Smooth muscle cell (in vitro differentiated cells): ENCODE results near the gene LRFN3. TPM values are rescaled to one million over a fixed set of nuclear protein-coding genes. Genes with fewer than 3 reads are reported as not detected.

Experiments used
- DNase-seq: peaks from one replicate; lab custom pipeline; 2025; ENCODE audit not compliant: unreplicated experiment; lab: John Stamatoyannopoulos, UW
- H2AFZ ChIP-seq: fragments of 200-600 bp; sonication (generic); 2 replicates; pipeline ENCODE4 v1.6.0; 2016; ENCODE audit warnings: antibody characterized with exemption, low read depth, mild to moderate bottlenecking
- H3F3A ChIP-seq: fragments of 200-600 bp; sonication (generic); 2 replicates; pipeline ENCODE4 v1.6.0; 2017; ENCODE audit warnings: antibody characterized with exemption, low read depth
- H3K27ac ChIP-seq: fragments of 200-600 bp; sonication (generic); 2 replicates; pipeline ENCODE4 v1.5.1; 2016; ENCODE audit warnings: low read depth, mild to moderate bottlenecking
- H3K27me3 ChIP-seq: fragments of 200-600 bp; sonication (generic); 2 replicates; pipeline ENCODE4 v1.6.1; 2016; ENCODE audit warnings: low read depth, mild to moderate bottlenecking
- H3K36me3 ChIP-seq: fragments of 200-600 bp; sonication (generic); 2 replicates; pipeline ENCODE4 v1.5.1; 2016; ENCODE audit warnings: low read depth
- H3K4me1 ChIP-seq: fragments of 200-600 bp; sonication (generic); 2 replicates; pipeline ENCODE4 v1.5.1; 2016; ENCODE audit warnings: low read depth
- H3K4me2 ChIP-seq: fragments of 200-600 bp; sonication (generic); 2 replicates; pipeline ENCODE4 v1.6.0; 2016; ENCODE audit warnings: mild to moderate bottlenecking
- H3K4me3 ChIP-seq: fragments of 200-600 bp; sonication (generic); 2 replicates; pipeline ENCODE4 v1.5.1; 2016; ENCODE audit warnings: mild to moderate bottlenecking
- H3K79me2 ChIP-seq: fragments of 200-600 bp; sonication (generic); 2 replicates; pipeline ENCODE4 v1.6.0; 2016; ENCODE audit warnings: low read depth, mild to moderate bottlenecking
- H3K9ac ChIP-seq: fragments of 200-600 bp; sonication (generic); 2 replicates; pipeline ENCODE4 v1.6.0; 2016; ENCODE audit warnings: low read depth
- H3K9me3 ChIP-seq: fragments of 200-600 bp; sonication (generic); replicated peaks from 2 replicates; pipeline ENCODE4 v1.5.1; 2016; ENCODE audit warnings: low read depth
- H4K20me1 ChIP-seq: fragments of 200-600 bp; sonication (generic); 2 replicates; pipeline ENCODE4 v1.6.0; 2016; ENCODE audit warnings: low read depth
- WGBS: methylation state at CpG from one replicate; pipeline ENCODE4 v1.1.7; 2016; ENCODE audit warnings: low lambda C conversion rate; 5-methylcytosine and 5-hydroxymethylcytosine counted together
- polyA plus RNA-seq: library from polyadenylated mRNA; unstranded; fragments of >200 nt; fragmentation: Nextera tagmentation; extraction: Ambion mirVana; gene quantifications from 2 replicates; pipeline ENCODE4 v1.2.1, GENCODE V29; 2016
- total RNA-seq: library from RNA; depleted of rRNA; stranded (reverse); fragments of >200 nt; gene quantifications from 2 replicates; pipeline ENCODE4 v1.2.3, GENCODE V29; 2014
- TF ChIP-seq, protein P1 (sequence below): fragments of 200-600 bp; sonication (generic); IDR thresholded peaks from 2 replicates; pipeline ENCODE4 v1.5.1; 2017; ENCODE audit warnings: borderline replicate concordance, mild to moderate bottlenecking, antibody characterized with exemption; ENCODE audit not compliant: insufficient read depth, poor library complexity, severe bottlenecking

The LRFN3 gene
- total and polyA plus RNA-seq, 2 experiments from 2014 or later, result 6.2 to 15.5 TPM

DNA sequence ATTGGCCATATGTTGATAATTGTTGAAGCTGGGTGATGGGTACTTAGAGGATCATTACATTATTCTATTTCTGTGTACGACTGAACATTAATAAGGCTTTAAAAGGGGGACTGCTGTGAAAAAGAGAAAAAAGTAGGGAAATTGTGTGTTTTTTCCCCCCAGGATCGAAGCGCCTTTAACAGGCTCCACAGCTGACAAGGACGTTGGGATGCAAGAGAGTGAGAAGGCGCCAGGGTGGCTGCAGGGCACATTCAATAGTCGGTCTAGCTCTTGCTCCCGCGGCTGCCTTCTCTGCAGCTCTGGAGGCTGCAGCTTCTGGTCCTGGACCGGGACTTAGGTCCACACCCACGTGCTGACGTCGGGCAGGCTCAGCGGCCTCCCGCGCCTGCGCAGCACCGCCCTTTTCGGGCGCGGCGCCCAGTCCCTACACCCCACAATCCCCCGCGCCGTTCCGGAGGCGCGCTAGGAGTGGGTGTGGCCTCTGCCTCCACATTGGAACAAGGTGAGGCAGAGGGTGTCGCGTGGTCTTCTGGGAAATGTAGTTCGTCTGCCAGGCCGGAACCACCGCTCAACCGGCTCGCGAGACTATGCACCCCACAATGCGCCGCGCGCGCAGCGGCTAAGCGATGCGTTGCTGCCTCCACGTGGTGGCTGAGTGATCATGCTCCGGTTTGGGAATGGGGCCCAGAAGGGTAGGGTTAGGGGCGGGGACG is 4.9 kb upstream of the LRFN3 start:
- Histone ChIP-seq H3K79me2 (peaks cover 12% of the 10 kb centered on the region), H3K4me2 (peak overlapping the region; percentile 79), H3K4me1 (peaks cover 13% of the 10 kb centered on the region), H3K36me3 (no peaks in the 10 kb centered on the region), H2AFZ (peak overlapping the region; percentile 53), H3K9ac (no peak overlapping the region), H3K9me3 (no peaks in the 10 kb centered on the region), H3K27ac (no peak overlapping the region), H3K4me3 (peak overlapping the region; percentile 40), H3K27me3 (no peaks in the 10 kb centered on the region), H4K20me1 (no peaks in the 10 kb centered on the region), H3F3A (peaks cover 5% of the 10 kb centered on the region)
- peak; percentile 95 for DNase-seq
- 1% methylated on average over 45 of the region's 47 CpGs for WGBS
- TF ChIP-seq, protein P1, sequence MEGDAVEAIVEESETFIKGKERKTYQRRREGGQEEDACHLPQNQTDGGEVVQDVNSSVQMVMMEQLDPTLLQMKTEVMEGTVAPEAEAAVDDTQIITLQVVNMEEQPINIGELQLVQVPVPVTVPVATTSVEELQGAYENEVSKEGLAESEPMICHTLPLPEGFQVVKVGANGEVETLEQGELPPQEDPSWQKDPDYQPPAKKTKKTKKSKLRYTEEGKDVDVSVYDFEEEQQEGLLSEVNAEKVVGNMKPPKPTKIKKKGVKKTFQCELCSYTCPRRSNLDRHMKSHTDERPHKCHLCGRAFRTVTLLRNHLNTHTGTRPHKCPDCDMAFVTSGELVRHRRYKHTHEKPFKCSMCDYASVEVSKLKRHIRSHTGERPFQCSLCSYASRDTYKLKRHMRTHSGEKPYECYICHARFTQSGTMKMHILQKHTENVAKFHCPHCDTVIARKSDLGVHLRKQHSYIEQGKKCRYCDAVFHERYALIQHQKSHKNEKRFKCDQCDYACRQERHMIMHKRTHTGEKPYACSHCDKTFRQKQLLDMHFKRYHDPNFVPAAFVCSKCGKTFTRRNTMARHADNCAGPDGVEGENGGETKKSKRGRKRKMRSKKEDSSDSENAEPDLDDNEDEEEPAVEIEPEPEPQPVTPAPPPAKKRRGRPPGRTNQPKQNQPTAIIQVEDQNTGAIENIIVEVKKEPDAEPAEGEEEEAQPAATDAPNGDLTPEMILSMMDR, result peak; percentile 88

GRCh38 chr19:35931874-35932202 is 4.3 kb upstream of the LRFN3 start:
- Histone ChIP-seq H3K79me2 (peaks cover 12% of the 10 kb centered on the region), H3K4me2 (no peak overlapping the region), H3K36me3 (no peaks in the 10 kb centered on the region), H3F3A (peaks cover 5% of the 10 kb centered on the region), H3K9ac (no peak overlapping the region), H2AFZ (peak overlapping the region; percentile 36), H3K9me3 (no peaks in the 10 kb centered on the region), H3K27ac (no peak overlapping the region), H4K20me1 (no peaks in the 10 kb centered on the region), H3K27me3 (no peaks in the 10 kb centered on the region), H3K4me1 (peaks cover 13% of the 10 kb centered on the region), H3K4me3 (no peak overlapping the region)
- 8% methylated on average over 9 of the region's 9 CpGs for WGBS
- TF ChIP-seq, protein P1, result no peak
- DNase-seq, result no peak

DNA sequence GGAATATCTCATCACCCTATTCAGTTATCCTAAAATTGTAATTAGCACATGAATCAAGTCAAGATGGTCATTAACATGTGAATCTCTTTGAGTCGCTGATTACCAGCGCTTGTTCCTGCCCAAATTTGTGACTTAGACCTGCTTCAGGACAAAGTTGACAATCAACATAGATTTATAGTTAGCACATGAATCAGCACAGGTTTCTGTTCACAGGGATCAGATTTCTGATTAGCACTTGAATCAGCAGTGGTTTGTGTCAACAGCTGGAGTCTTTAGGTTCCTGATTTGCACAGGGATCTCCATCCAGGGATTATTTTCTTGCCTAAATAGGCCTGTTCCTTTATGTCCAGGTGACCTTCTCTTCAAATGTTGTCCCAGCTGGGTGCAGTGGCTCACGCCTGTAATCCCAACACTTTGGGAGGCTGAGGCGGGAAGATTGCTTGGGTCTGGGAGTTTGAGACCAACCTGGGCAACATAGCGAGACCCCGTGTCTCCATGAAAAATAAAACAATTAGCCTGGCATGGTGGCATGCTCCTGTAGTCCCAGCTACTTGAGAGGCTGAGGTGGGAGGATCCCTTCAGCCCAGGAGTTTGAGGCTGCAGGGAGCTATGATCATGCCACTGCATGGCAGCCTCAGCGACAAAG is 3.8 kb upstream of the LRFN3 start:
- Histone ChIP-seq H3K4me3 (no peak overlapping the region), H3K4me2 (no peak overlapping the region), H3K9me3 (no peaks in the 10 kb centered on the region), H3K27ac (no peak overlapping the region), H2AFZ (peak overlapping the region; percentile 36), H3K4me1 (peaks cover 13% of the 10 kb centered on the region), H3K79me2 (peaks cover 12% of the 10 kb centered on the region), H3K27me3 (no peaks in the 10 kb centered on the region), H4K20me1 (peaks cover 6% of the 10 kb centered on the region), H3K9ac (no peak overlapping the region), H3F3A (peaks cover 5% of the 10 kb centered on the region), H3K36me3 (no peaks in the 10 kb centered on the region)
- DNase-seq, result no peak
- WGBS, result 57% methylated on average over 7 of the region's 7 CpGs
- TF ChIP-seq, protein P1, result no peak
